H1 (cell line): ENCODE results near the gene BCL2L14. TPM values are rescaled to one million over a fixed set of nuclear protein-coding genes. Genes with fewer than 3 reads are reported as not detected.

Experiments
- EZH2 ChIP-seq: fragments of 200-600 bp; sonication (generic); IDR thresholded peaks from 2 replicates; pipeline ENCODE4 v1.7.1; 2012; ENCODE audit warnings: low read depth, mild to moderate bottlenecking, moderate library complexity, low read length, inconsistent platforms; ENCODE audit not compliant: severe bottlenecking
- GABPA ChIP-seq: IDR thresholded peaks from 2 replicates; pipeline ENCODE4 v1.6.1; 2011; ENCODE audit warnings: mild to moderate bottlenecking, low read length, moderate library complexity, borderline replicate concordance; ENCODE audit not compliant: insufficient read depth
- JUN ChIP-seq: IDR thresholded peaks from 2 replicates; pipeline ENCODE4 v1.6.1; 2011; ENCODE audit warnings: low read depth, mild to moderate bottlenecking, improper control_type of control experiment, low read length
- NANOG ChIP-seq: IDR thresholded peaks from 2 replicates; pipeline ENCODE4 v1.6.1; 2011; ENCODE audit warnings: low read length, low read depth, mild to moderate bottlenecking, inconsistent platforms; ENCODE audit not compliant: insufficient read depth, poor library complexity, severe bottlenecking
- RAD21 ChIP-seq, 2 experiments: IDR thresholded peaks in 1 of 2; conservative IDR thresholded peaks in 1 of 2; 2 replicates each; pipeline ENCODE4 v1.6.1; 2011; ENCODE audit warnings: low read depth in 2 of 2, low read length in 2 of 2, improper control_type of control experiment in 1 of 2, inconsistent platforms in 1 of 2, mild to moderate bottlenecking in 1 of 2, moderate library complexity in 1 of 2
- SUZ12 ChIP-seq: fragments of 200-600 bp; sonication (generic); IDR thresholded peaks from 2 replicates; pipeline ENCODE4 v1.6.1; 2012; ENCODE audit warnings: mild to moderate bottlenecking, inconsistent platforms, low read length, moderate library complexity, mixed read lengths
- TAF1 ChIP-seq: IDR thresholded peaks from 2 replicates; pipeline ENCODE4 v1.6.1; 2011; ENCODE audit warnings: mild to moderate bottlenecking, low read depth, low read length
- polyA plus RNA-seq, 7 experiments: library from polyadenylated mRNA; depleted of rRNA in 3 of 7; stranded (reverse) in 5 of 7; unstranded in 2 of 7; fragments of >200 nt in 5 of 7; fragments of 200-250 nt in 2 of 7; gene quantifications; 1 replicate in 5 of 7; 2 replicates in 1 of 7; 4 replicates in 1 of 7; pipeline versions ENCODE4 v1.2.1 to v1.2.3, GENCODE V29; 2011 to 2013; ENCODE audit warnings: missing spikeins in 2 of 7, mixed read lengths in 2 of 7
- total RNA-seq: library from RNA; stranded (reverse); fragmentation: NEBNext Ultra II Directional; extraction: Animal tissue kit (Norgen Biotek cat#: 25700); gene quantifications from 2 replicates; pipeline ENCODE4 v1.2.1, GENCODE V29; 2021
- TF ChIP-seq, protein P1 (sequence below): fragments of 300-600 bp; sonication (generic); IDR thresholded peaks from 2 replicates; pipeline ENCODE4 v1.7.1; 2012; ENCODE audit warnings: low read length, moderate library complexity, mild to moderate bottlenecking, inconsistent platforms; ENCODE audit not compliant: insufficient replicate concordance

The BCL2L14 gene
- total and polyA plus RNA-seq, 2 of the 8 experiments (the other 6 are each of a cell fraction or from before 2014, with no cell fraction given), result 0.80 to 2.4 TPM

DNA sequence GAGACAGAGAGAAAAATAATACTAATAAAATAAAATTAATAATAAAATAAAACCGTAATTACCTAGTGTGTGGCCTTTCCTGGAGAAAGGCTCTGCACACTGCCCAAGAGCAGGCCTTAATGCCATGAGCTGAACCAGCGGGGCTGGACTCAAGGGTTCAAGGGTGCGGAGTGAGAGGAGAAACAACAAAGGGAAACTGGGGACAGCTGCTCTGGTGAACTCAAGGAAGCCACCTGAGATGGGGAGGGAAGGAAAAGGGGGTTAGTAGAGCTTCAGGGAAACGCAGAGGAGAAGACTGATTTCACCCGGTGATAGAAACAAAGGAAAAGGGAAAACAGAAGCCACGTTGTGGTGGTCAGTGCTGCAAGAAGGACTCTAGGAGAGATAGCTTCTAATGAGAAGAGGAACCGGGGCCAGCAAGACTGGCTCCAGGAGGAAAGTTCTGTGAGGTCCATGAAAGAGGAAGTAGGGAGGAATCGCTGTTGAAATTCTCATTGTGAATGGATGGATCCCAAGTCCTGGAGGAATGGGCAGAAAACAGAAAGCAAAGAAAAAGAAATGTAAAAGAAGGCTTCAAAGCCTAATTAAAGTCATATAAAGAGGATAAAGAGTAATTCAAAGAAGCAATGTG, 48.3 kb upstream of the BCL2L14 start (continued):
- TF ChIP-seq, protein P1, sequence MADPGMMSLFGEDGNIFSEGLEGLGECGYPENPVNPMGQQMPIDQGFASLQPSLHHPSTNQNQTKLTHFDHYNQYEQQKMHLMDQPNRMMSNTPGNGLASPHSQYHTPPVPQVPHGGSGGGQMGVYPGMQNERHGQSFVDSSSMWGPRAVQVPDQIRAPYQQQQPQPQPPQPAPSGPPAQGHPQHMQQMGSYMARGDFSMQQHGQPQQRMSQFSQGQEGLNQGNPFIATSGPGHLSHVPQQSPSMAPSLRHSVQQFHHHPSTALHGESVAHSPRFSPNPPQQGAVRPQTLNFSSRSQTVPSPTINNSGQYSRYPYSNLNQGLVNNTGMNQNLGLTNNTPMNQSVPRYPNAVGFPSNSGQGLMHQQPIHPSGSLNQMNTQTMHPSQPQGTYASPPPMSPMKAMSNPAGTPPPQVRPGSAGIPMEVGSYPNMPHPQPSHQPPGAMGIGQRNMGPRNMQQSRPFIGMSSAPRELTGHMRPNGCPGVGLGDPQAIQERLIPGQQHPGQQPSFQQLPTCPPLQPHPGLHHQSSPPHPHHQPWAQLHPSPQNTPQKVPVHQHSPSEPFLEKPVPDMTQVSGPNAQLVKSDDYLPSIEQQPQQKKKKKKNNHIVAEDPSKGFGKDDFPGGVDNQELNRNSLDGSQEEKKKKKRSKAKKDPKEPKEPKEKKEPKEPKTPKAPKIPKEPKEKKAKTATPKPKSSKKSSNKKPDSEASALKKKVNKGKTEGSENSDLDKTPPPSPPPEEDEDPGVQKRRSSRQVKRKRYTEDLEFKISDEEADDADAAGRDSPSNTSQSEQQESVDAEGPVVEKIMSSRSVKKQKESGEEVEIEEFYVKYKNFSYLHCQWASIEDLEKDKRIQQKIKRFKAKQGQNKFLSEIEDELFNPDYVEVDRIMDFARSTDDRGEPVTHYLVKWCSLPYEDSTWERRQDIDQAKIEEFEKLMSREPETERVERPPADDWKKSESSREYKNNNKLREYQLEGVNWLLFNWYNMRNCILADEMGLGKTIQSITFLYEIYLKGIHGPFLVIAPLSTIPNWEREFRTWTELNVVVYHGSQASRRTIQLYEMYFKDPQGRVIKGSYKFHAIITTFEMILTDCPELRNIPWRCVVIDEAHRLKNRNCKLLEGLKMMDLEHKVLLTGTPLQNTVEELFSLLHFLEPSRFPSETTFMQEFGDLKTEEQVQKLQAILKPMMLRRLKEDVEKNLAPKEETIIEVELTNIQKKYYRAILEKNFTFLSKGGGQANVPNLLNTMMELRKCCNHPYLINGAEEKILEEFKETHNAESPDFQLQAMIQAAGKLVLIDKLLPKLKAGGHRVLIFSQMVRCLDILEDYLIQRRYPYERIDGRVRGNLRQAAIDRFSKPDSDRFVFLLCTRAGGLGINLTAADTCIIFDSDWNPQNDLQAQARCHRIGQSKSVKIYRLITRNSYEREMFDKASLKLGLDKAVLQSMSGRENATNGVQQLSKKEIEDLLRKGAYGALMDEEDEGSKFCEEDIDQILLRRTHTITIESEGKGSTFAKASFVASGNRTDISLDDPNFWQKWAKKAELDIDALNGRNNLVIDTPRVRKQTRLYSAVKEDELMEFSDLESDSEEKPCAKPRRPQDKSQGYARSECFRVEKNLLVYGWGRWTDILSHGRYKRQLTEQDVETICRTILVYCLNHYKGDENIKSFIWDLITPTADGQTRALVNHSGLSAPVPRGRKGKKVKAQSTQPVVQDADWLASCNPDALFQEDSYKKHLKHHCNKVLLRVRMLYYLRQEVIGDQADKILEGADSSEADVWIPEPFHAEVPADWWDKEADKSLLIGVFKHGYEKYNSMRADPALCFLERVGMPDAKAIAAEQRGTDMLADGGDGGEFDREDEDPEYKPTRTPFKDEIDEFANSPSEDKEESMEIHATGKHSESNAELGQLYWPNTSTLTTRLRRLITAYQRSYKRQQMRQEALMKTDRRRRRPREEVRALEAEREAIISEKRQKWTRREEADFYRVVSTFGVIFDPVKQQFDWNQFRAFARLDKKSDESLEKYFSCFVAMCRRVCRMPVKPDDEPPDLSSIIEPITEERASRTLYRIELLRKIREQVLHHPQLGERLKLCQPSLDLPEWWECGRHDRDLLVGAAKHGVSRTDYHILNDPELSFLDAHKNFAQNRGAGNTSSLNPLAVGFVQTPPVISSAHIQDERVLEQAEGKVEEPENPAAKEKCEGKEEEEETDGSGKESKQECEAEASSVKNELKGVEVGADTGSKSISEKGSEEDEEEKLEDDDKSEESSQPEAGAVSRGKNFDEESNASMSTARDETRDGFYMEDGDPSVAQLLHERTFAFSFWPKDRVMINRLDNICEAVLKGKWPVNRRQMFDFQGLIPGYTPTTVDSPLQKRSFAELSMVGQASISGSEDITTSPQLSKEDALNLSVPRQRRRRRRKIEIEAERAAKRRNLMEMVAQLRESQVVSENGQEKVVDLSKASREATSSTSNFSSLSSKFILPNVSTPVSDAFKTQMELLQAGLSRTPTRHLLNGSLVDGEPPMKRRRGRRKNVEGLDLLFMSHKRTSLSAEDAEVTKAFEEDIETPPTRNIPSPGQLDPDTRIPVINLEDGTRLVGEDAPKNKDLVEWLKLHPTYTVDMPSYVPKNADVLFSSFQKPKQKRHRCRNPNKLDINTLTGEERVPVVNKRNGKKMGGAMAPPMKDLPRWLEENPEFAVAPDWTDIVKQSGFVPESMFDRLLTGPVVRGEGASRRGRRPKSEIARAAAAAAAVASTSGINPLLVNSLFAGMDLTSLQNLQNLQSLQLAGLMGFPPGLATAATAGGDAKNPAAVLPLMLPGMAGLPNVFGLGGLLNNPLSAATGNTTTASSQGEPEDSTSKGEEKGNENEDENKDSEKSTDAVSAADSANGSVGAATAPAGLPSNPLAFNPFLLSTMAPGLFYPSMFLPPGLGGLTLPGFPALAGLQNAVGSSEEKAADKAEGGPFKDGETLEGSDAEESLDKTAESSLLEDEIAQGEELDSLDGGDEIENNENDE, result no peak
- TF ChIP-seq GABPA (no peak), TAF1 (no peak), JUN (no peak), EZH2 (no peak), RAD21 (IDR thresholded peaks at IDR 0.05 in 1 of 2, conservative IDR thresholded peaks at IDR 0.05 in 1 of 2; ENCODE audit: low read depth in 2 of 2, low read length in 2 of 2) (no peak), SUZ12 (no peak), NANOG (no peak)
